Liver (tissue), 3 donors: ENCODE data around the gene NSUN2.

ENCODE experiments used
- CTCF ChIP-seq: fragments of 150-350 bp; IDR thresholded peaks from 2 replicates; pipeline ENCODE4 v1.5.1; 2017; ENCODE audit warnings: improper control_type of control experiment, low read depth, low read length; ENCODE audit not compliant: missing input control
- FOXA1 ChIP-seq: IDR thresholded peaks from 2 replicates; pipeline ENCODE4 v1.6.1; 2016; ENCODE audit warnings: antibody characterized with exemption
- FOXA2 ChIP-seq: IDR thresholded peaks from 2 replicates; pipeline ENCODE4 v1.6.1; 2016; ENCODE audit warnings: antibody characterized with exemption
- GABPA ChIP-seq, 2 donors: IDR thresholded peaks in 1 of 2; conservative IDR thresholded peaks in 1 of 2; 2 replicates each; pipeline ENCODE4 v1.6.1; 2016; ENCODE audit warnings: antibody characterized with exemption in 2 of 2, mild to moderate bottlenecking in 1 of 2, moderate library complexity in 1 of 2
- HNF4A ChIP-seq, 2 donors: conservative IDR thresholded peaks; 2 replicates each; pipeline ENCODE4 v1.6.1; 2016; ENCODE audit warnings: antibody characterized with exemption in 2 of 2, mild to moderate bottlenecking in 2 of 2
- NR2F2 ChIP-seq: IDR thresholded peaks from 2 replicates; pipeline ENCODE4 v1.6.1; 2016; ENCODE audit warnings: antibody characterized with exemption
- RAD21 ChIP-seq, 2 donors: IDR thresholded peaks; 2 replicates each; pipeline ENCODE4 v1.6.1; 2016; ENCODE audit warnings: antibody characterized with exemption in 2 of 2, mild to moderate bottlenecking in 2 of 2
- TAF1 ChIP-seq: conservative IDR thresholded peaks from 2 replicates; pipeline ENCODE4 v1.6.1; 2016; ENCODE audit warnings: antibody characterized with exemption, mild to moderate bottlenecking
- TF ChIP-seq, protein P1 (sequence below): IDR thresholded peaks from 2 replicates; pipeline ENCODE4 v1.6.1; 2016; ENCODE audit warnings: antibody characterized with exemption, mild to moderate bottlenecking
- TF ChIP-seq, protein P2 (sequence below): IDR thresholded peaks from 2 replicates; pipeline ENCODE4 v1.6.1; 2016; ENCODE audit warnings: antibody characterized with exemption
- donor health status: healthy.
- donor health status: healthy.

DNA sequence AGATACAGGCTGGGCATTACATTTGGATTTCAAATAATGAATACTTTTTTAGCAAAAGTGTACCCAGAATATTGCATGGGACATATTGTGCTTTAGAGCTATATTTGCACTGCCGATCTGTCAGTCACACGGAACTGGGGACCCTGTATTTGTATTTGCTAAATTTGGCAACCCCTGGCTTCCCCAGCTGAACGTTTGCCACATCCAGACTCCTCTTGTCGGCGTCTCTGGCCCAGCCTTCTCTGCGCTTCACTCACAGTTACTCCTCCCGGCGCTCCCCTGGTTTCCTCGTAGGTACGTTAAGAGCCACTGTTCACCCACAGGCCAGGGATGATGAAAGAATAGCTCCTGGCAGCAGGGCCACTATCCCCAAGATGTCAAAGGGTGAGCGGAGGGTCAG, 58.7 kb downstream of the NSUN2 start:
- no peak for TF ChIP-seq CTCF
- TF ChIP-seq FOXA2, result no peak
- TF ChIP-seq NR2F2, result no peak
- TF ChIP-seq HNF4A (conservative IDR thresholded peaks at IDR 0.05), result no peak
- TF ChIP-seq GABPA (IDR thresholded peaks at IDR 0.05 in 1 of 2, conservative IDR thresholded peaks at IDR 0.05 in 1 of 2), result no peak
- TF ChIP-seq, protein P1, sequence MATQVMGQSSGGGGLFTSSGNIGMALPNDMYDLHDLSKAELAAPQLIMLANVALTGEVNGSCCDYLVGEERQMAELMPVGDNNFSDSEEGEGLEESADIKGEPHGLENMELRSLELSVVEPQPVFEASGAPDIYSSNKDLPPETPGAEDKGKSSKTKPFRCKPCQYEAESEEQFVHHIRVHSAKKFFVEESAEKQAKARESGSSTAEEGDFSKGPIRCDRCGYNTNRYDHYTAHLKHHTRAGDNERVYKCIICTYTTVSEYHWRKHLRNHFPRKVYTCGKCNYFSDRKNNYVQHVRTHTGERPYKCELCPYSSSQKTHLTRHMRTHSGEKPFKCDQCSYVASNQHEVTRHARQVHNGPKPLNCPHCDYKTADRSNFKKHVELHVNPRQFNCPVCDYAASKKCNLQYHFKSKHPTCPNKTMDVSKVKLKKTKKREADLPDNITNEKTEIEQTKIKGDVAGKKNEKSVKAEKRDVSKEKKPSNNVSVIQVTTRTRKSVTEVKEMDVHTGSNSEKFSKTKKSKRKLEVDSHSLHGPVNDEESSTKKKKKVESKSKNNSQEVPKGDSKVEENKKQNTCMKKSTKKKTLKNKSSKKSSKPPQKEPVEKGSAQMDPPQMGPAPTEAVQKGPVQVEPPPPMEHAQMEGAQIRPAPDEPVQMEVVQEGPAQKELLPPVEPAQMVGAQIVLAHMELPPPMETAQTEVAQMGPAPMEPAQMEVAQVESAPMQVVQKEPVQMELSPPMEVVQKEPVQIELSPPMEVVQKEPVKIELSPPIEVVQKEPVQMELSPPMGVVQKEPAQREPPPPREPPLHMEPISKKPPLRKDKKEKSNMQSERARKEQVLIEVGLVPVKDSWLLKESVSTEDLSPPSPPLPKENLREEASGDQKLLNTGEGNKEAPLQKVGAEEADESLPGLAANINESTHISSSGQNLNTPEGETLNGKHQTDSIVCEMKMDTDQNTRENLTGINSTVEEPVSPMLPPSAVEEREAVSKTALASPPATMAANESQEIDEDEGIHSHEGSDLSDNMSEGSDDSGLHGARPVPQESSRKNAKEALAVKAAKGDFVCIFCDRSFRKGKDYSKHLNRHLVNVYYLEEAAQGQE, result no peak
- TF ChIP-seq TAF1, result no peak
- TF ChIP-seq RAD21 (IDR thresholded peaks at IDR 0.05), result no peak
- no peak for TF ChIP-seq FOXA1
- TF ChIP-seq, protein P2, sequence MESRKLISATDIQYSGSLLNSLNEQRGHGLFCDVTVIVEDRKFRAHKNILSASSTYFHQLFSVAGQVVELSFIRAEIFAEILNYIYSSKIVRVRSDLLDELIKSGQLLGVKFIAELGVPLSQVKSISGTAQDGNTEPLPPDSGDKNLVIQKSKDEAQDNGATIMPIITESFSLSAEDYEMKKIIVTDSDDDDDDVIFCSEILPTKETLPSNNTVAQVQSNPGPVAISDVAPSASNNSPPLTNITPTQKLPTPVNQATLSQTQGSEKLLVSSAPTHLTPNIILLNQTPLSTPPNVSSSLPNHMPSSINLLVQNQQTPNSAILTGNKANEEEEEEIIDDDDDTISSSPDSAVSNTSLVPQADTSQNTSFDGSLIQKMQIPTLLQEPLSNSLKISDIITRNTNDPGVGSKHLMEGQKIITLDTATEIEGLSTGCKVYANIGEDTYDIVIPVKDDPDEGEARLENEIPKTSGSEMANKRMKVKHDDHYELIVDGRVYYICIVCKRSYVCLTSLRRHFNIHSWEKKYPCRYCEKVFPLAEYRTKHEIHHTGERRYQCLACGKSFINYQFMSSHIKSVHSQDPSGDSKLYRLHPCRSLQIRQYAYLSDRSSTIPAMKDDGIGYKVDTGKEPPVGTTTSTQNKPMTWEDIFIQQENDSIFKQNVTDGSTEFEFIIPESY, result no peak
